HG03469 (cell line): ENCODE data around the gene TEPSIN.

ENCODE experiments used
- ATAC-seq: cut with Tn5 transposase; IDR thresholded peaks from one replicate; pipeline ENCODE4 v1.9.1; 2021; ENCODE audit warnings: mild to moderate bottlenecking, moderate library complexity, moderate number of reproducible peaks; ENCODE audit not compliant: unreplicated experiment

The TEPSIN gene

GRCh38 chr17:81238815-81239713 is at the start of gene TEPSIN, which contains the start of gene NDUFAF8:
Gene TEPSIN (minus strand): TSS chr17:81239055. CDS start chr17:81239033, 22 bp downstream.
Gene NDUFAF8 (plus strand): TSS chr17:81239318. CDS start chr17:81239364, 46 bp downstream.
- ATAC-seq = peak; percentile 75

DNA sequence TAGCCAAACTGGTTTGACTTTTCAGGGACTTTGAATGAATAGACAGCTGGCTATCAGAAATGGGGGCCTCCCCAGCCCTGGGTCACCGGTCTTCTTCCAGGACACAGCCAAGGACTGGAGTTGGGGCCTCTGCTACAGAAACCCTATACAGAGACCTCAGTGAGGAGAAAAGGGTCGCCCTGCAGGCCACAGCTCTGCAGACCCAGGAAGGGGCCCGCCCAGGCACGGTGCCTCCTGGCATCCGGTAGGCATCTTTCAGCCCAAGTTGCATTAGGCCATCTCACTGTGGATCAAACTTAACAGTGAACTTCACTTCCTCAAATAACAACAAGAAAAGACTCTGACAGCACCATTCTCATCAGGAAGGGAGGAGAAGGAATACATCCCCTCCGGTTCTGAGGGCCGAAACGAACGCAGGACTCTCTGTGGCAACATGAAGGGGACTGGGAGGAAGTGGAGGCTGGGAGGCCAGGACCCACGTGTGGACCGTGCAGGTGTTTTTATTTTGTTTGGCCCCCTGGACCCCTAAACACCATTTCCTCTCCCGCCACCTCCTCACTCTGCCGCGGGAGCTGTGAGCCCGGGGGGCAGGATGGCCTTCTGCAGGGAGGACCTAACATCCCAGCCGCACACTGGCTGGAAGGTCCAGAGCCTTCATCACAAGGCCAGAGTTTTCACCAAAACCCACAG is 49.0 kb upstream of the TEPSIN start:
- no peak for ATAC-seq

- ATAC-seq = no peak
Measured at GRCh38 chr17:81287152-81287551, 48.3 kb upstream of the TEPSIN start.

DNA sequence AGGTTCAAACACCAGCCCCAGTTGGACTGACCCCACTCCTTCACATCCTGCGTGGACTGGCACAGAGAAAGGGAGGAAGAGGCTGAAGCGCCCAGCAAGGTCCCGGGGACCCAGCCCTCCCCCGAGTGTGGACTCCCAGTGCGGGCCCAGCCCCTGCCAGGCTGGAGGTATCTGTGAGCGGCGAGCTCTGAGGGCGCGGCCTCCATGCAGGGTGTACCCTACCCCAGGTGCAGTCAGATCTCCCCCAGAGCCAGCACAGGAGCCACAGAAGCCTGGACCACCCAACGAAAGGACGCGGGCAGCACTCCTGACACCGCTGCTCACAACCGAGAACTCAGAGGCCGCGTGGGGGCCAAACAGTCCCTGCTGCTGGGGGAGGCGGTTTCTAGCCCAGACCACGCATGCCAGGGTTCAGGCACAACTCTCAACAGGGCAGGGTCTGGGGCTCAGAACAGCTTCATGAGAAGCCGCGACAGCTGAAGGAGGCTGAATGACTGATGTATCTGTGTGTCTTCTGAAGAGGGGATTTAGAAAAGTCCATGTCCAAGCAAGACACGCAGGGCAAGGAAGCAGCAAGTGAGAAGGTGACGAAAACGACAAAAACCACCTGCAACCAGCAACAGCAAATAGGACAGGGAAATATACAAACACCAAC is 47.8 kb upstream of the TEPSIN start:
- ATAC-seq = no peak

GRCh38 chr17:81285894-81286293 is 47.0 kb upstream of the TEPSIN start:
- no peak for ATAC-seq

- no peak for ATAC-seq
Measured at GRCh38 chr17:81285179-81285878, 46.5 kb upstream of the TEPSIN start.

- ATAC-seq = no peak
Measured at GRCh38 chr17:81282876-81283275, 44.0 kb upstream of the TEPSIN start.

- no peak for ATAC-seq
Measured at GRCh38 chr17:81282141-81282540, 43.3 kb upstream of the TEPSIN start.

GRCh38 chr17:81280571-81280970 is 41.7 kb upstream of the TEPSIN start:
- no peak for ATAC-seq

DNA sequence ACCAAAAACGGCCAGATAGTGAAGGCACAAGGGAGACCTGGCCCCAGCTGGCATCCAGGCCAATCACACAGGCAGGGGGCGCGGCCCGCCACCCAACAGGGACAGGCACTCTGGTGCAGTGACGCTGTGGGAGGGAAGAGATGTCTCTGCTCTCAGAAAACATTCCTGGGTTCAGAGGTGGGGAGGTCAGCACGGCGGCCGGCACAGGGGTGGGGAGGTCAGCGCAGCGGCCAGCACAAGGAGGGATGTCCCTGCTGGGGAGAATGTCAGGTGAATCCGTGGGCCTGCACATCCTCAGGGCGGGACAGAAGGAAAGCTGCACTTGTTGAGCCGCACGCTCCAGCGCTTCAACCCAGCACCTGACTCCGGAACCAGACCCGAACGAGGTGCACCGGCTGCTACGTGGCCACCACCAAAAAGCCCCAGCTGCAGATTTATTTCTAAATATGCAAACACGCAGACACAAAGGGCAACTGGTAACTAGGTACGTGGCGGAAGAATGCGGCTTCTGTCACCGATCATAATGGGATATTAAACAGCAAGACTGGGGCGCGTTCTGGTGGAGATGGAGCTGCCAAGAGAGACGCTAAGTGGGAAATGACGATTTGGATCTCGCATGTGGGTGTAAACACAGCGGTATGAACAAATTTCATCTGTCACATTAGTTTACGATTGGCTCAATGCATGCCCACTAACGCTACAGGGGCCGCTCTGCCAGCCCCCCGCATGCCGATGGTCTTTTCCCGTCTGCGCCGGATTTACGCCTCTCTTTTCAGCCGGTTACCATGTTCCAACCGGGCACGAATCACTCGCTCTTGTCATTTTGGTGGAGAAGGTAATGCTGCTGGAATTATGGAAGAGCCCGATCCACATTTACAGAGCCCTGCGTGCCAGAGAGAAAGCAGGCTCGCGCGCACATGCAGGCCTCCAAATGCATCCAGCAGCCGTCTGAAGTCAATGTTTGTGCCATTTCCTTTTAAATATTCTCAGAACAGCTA is 40.7 kb upstream of the TEPSIN start:
- no peak for ATAC-seq

- ATAC-seq = no peak
Measured at GRCh38 chr17:81278831-81279230, 40.0 kb upstream of the TEPSIN start.

- ATAC-seq = no peak
Measured at GRCh38 chr17:81277946-81278693, 39.3 kb upstream of the TEPSIN start.

- ATAC-seq = no peak
Measured at GRCh38 chr17:81277421-81277820, 38.6 kb upstream of the TEPSIN start.

DNA sequence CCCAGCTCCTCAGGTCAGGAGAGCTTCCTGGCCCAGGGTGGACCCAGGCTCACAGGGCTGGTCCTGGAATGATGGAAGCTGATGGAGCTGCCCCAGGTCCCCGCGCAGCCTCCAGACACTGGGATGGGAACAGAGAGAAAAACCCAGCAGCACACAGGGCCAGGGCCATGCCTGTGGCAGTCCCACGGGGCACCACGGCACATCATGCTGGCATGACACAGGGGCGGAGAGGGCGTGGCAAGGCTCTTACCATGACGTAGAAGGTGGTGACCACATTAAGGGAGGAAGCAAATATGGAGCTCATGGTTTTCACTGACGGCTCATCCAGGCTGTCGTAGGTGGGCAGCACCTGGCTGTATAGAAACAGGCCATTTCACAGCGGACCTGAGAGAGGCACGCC is 37.9 kb upstream of the TEPSIN start:
- ATAC-seq = no peak

DNA sequence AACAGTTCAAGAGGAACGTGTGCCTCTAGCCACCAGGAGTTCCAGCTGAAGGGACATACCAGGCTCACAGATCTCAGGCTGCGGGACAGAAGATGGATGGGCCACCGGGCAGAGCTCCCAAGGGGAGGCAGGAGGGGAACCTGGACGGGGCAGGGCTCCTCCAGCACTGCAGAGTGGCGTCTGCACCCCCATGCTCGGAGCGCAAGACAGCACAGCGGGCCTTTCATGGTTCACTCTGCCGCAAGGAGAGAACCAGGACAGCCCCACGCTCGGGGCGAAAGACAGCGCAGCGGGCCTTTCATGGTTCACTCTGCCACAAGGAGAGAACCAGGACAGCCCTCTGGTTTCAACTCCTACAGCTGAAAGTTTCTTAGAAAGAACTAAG is 35.6 kb upstream of the TEPSIN start:
- ATAC-seq = no peak

DNA sequence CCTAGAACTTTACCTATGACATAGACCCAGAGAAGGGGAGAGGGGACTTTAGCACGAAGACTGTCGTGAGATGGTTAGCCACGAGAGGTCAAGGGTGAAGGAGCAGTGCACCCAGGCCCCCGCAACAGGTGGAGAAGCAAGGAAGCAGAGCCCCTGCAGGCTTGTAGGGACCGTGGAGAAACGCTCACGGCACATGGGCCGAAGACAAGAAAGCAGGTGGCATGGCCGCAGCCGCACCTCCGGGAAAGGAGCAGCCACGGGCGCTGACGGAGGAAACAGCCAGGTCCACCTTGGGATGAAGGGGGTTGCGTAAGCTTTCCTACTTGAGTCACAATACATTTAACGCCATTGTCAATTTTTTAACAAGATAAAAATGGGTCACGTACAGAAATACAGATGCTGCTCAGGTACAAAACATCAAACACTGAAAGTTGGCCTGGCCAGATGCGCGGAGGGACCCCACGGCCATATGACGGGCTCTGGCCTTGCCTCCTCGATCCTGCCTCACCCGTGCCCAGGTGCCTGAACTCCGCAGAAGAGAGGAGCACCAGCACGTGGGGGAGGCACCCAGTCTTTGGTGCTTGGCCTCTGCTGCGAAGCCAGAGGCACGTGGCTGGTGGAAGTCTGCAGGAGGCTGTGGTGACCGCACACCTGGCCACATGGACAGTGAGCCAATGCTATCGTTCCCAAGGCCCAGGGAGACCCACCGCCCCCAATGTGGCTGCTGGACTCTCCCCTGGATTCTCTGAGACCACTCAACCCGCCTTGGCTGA is 35.0 kb upstream of the TEPSIN start:
- no peak for ATAC-seq

GRCh38 chr17:81272616-81273015 is 33.8 kb upstream of the TEPSIN start:
- ATAC-seq = no peak

DNA sequence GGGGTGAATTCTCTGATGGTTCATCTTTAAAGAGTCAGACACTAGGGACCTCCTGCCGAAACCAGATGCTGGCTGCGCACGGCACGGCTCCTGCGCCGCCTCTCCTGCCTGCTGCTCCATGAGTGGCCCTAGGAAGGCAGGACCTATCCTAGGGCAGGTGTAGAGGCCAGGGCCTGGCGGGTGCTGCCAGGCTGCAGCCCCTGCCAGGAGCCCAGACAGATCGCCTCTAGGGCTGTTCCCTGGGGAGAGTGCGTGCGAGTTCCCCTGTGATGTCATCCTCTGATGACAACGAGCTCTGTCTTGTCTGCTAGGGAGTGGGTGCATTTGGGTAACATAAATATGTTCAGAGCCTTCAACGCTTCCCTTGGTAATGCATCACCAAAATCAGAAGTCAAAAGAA is 32.4 kb upstream of the TEPSIN start:
- ATAC-seq = no peak
